Measurements from ENCODE around the gene MRPL18. TPM values are rescaled to one million over a fixed set of nuclear protein-coding genes. Genes with fewer than 3 reads are reported as not detected.

The MRPL18 gene
- total RNA-seq, 1 experiment from 2014 or later: 123 TPM

DNA sequence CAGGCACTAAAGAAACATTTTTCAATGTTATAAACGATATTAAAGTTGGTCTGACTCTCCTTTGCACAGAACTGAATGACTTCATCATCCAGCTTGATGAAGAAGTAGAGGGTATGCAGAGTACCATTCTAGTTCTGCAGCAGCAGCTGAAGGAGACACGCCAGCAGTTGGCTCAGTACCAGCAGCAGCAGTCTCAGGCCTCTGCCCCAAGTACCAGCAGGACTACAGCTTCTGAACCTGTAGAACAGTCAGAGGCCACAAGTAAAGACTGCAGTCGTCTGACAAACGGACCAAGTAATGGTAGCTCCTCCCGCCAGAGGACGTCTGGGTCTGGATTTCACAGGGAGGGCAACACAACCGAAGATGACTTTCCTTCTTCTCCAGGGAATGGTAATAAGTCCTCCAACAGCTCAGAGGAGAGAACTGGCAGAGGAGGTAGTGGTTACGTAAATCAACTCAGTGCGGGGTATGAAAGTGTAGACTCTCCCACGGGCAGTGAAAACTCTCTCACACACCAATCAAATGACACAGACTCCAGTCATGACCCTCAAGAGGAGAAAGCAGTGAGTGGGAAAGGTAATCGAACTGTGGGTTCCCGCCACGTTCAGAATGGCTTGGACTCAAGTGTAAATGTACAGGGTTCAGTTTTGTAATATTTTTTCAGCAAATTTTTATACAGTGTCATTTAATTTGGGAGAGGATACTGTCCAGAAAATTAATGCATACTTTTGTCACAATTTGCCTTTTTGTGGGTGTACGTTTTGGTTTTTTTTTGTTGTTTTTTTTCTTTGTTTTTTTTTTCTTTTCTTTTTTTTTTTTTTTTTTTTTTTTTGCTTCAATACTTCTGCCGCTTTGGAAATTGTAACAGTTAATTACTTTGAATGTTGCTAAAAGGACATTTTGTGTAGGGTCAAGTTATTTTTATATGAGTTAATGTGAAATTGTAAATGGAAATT lies 35.0 kb upstream of the MRPL18 start:
- Histone ChIP-seq H3K9ac (ENCODE audit: low read length) (no peak overlapping the region), H3K79me2 (ENCODE audit: low read length) (no peaks in the 10 kb centered on the region), H3K36me3 (ENCODE audit: low read depth, low read length) (peaks cover 52% of the 10 kb centered on the region), H3K4me3 (ENCODE audit: low read length) (no peak overlapping the region), H3K27me3 (ENCODE audit: low read length) (no peaks in the 10 kb centered on the region), H3K4me2 (ENCODE audit: low read length) (no peak overlapping the region), H2AFZ (ENCODE audit: low read length) (no peak overlapping the region), H3F3A (ENCODE audit: low read length, unreplicated experiment) (no peaks in the 10 kb centered on the region), H4K20me1 (ENCODE audit: low read length) (0 out of 2 replicates have a peak, but pooled peaks cover 3% of the 10 kb centered on the region), H3K9me2 (replicated peaks; ENCODE audit: low read length) (no peaks in the 10 kb centered on the region), H3K4me1 (ENCODE audit: insufficient read depth, low read length) (peaks cover 8% of the 10 kb centered on the region), H3K9me3 (ENCODE audit: low read length) (no peaks in the 10 kb centered on the region), H3K27ac (ENCODE audit: low read length) (no peak overlapping the region)
- ChIA-PET CTCF (no interaction called here), POLR2A (ENCODE audit: unreplicated experiment) (no interaction called here)
- intact Hi-C loops (cut with micrococcal nuclease): no loop called here
- no peak for ATAC-seq
- no peak for DNase-seq
- no TSS peak for BruUV-seq (replicated peaks)
- TF ChIP-seq EZH2 (IDR thresholded peaks at IDR 0.05; ENCODE audit: low read length, unreplicated experiment) (no peak), EZH2phosphoT487 (IDR thresholded peaks at IDR 0.05; ENCODE audit: borderline replicate concordance, low read length) (no peak)
- TF ChIP-seq, protein P1, sequence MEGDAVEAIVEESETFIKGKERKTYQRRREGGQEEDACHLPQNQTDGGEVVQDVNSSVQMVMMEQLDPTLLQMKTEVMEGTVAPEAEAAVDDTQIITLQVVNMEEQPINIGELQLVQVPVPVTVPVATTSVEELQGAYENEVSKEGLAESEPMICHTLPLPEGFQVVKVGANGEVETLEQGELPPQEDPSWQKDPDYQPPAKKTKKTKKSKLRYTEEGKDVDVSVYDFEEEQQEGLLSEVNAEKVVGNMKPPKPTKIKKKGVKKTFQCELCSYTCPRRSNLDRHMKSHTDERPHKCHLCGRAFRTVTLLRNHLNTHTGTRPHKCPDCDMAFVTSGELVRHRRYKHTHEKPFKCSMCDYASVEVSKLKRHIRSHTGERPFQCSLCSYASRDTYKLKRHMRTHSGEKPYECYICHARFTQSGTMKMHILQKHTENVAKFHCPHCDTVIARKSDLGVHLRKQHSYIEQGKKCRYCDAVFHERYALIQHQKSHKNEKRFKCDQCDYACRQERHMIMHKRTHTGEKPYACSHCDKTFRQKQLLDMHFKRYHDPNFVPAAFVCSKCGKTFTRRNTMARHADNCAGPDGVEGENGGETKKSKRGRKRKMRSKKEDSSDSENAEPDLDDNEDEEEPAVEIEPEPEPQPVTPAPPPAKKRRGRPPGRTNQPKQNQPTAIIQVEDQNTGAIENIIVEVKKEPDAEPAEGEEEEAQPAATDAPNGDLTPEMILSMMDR (conservative IDR thresholded peaks at IDR 0.05; ENCODE audit: low read depth, low read length): no peak

DNA sequence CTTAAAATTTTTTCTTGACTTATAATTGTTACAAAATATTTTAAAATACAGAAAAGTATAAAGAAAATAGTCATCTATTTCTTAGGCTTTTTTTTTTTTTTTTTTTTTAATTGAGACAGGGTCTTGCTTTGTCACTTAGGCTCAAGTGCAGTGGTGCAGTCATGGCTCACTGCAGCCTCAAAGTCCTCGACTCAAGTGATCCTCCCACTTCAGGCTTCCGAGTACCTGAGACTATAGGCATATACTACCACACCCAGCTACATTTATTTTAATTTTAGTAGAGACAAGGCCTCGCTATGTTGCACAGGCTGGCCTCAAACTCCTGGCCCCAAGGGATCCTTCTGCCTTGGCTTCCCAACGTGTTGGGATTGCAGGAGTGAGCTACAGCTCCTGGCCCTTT lies 33.8 kb upstream of the MRPL18 start:
- ATAC-seq (no peak), DNase-seq (no peak)
- TF ChIP-seq EZH2phosphoT487 (IDR thresholded peaks at IDR 0.05; ENCODE audit: borderline replicate concordance, low read length) (no peak), EZH2 (IDR thresholded peaks at IDR 0.05; ENCODE audit: low read length, unreplicated experiment) (no peak)
- TF ChIP-seq, protein P1 (conservative IDR thresholded peaks at IDR 0.05; ENCODE audit: low read depth, low read length): no peak
- intact Hi-C loops (cut with micrococcal nuclease): no loop called here
- no peaks in the 10 kb centered on the region for H3K9me2 ChIP-seq (replicated peaks; ENCODE audit: low read length)
- 0 out of 2 replicates have a peak, but pooled peaks cover 3% of the 10 kb centered on the region for H4K20me1 ChIP-seq (ENCODE audit: low read length)
- H3K4me1 ChIP-seq (ENCODE audit: insufficient read depth, low read length): peaks cover 21% of the 10 kb centered on the region
- H3F3A ChIP-seq (ENCODE audit: low read length, unreplicated experiment): no peaks in the 10 kb centered on the region
- no peak overlapping the region for H2AFZ ChIP-seq (ENCODE audit: low read length)
- H3K27ac ChIP-seq (ENCODE audit: low read length): no peak overlapping the region
- H3K4me3 ChIP-seq (ENCODE audit: low read length): no peak overlapping the region
- no peaks in the 10 kb centered on the region for H3K27me3 ChIP-seq (ENCODE audit: low read length)
- peaks cover 47% of the 10 kb centered on the region for H3K36me3 ChIP-seq (ENCODE audit: low read depth, low read length)
- no peaks in the 10 kb centered on the region for H3K9me3 ChIP-seq (ENCODE audit: low read length)
- ChIA-PET POLR2A (ENCODE audit: unreplicated experiment) (interaction anchor here (1.0 kb wide), 1 partner anchor 33 kb away, joined by 3 read pairs; the partner anchor contains the start of gene TCP1), CTCF (no interaction called here)
- H3K4me2 ChIP-seq (ENCODE audit: low read length): no peak overlapping the region
- H3K9ac ChIP-seq (ENCODE audit: low read length): no peak overlapping the region
- H3K79me2 ChIP-seq (ENCODE audit: low read length): no peaks in the 10 kb centered on the region
- no TSS peak for BruUV-seq (replicated peaks)

All from PC-3 (cell line).